Neural progenitor cell (in vitro differentiated cells): ENCODE results near the gene KCNK1. TPM values are rescaled to one million over a fixed set of nuclear protein-coding genes. Genes with fewer than 3 reads are reported as not detected.

ENCODE experiments used
- DNase-seq: peaks from one replicate; pipeline ENCODE4 v3.0.0-alpha.2; 2016; ENCODE audit warnings: low spot score
- H2AFZ ChIP-seq: fragments of 200-600 bp; sonication (generic); replicated peaks from 2 replicates; pipeline ENCODE4 v1.6.1; 2016; ENCODE audit warnings: antibody characterized with exemption
- H3F3A ChIP-seq: fragments of 200-600 bp; sonication (generic); 2 replicates; pipeline ENCODE4 v1.6.1; 2016; ENCODE audit warnings: antibody characterized with exemption, low read depth
- H3K27ac ChIP-seq: fragments of 200-600 bp; sonication (generic); 2 replicates; pipeline ENCODE4 v1.5.1; 2016; ENCODE audit warnings: mild to moderate bottlenecking
- H3K27me3 ChIP-seq: fragments of 200-600 bp; sonication (generic); 2 replicates; pipeline ENCODE4 v1.6.1; 2016; ENCODE audit warnings: mild to moderate bottlenecking, moderate library complexity
- H3K36me3 ChIP-seq: fragments of 200-600 bp; sonication (generic); 2 replicates; pipeline ENCODE4 v1.5.1; 2016
- H3K4me1 ChIP-seq: fragments of 200-600 bp; sonication (generic); 2 replicates; pipeline ENCODE4 v1.6.1; 2016; ENCODE audit warnings: mixed run types
- H3K4me2 ChIP-seq: fragments of 200-600 bp; sonication (generic); 2 replicates; pipeline ENCODE4 v1.6.1; 2016
- H3K4me3 ChIP-seq: fragments of 200-600 bp; sonication (generic); 2 replicates; pipeline ENCODE4 v1.5.1; 2016
- H3K79me2 ChIP-seq: fragments of 200-600 bp; sonication (generic); 2 replicates; pipeline ENCODE4 v1.6.1; 2016; ENCODE audit warnings: low read depth
- H3K9ac ChIP-seq: fragments of 200-600 bp; sonication (generic); 2 replicates; pipeline ENCODE4 v1.6.1; 2016
- H3K9me3 ChIP-seq: fragments of 200-600 bp; sonication (generic); 2 replicates; pipeline ENCODE4 v1.5.1; 2016; ENCODE audit warnings: low read depth
- H4K20me1 ChIP-seq: fragments of 200-600 bp; sonication (generic); 2 replicates; pipeline ENCODE4 v1.6.1; 2016; ENCODE audit warnings: low read depth
- H3K27ac Mint-ChIP-seq: 3 replicates; pipeline ENCODE4 v1.8.0; 2021; ENCODE audit warnings: mixed read lengths
- H3K27me3 Mint-ChIP-seq: 2 replicates; pipeline ENCODE4 v1.8.0; 2022; ENCODE audit warnings: low read depth, mild to moderate bottlenecking, inconsistent platforms, moderate library complexity, mixed read lengths; ENCODE audit not compliant: insufficient read depth
- H3K36me3 Mint-ChIP-seq: 3 replicates; pipeline ENCODE4 v1.8.0; 2021; ENCODE audit warnings: mixed read lengths
- H3K4me1 Mint-ChIP-seq: 3 replicates; pipeline ENCODE4 v1.8.0; 2021; ENCODE audit warnings: mixed read lengths
- H3K4me3 Mint-ChIP-seq: 3 replicates; pipeline ENCODE4 v1.8.0; 2021; ENCODE audit warnings: mild to moderate bottlenecking, moderate library complexity, mixed read lengths
- H3K9me3 Mint-ChIP-seq: 3 replicates; pipeline ENCODE4 v1.8.0; 2020; ENCODE audit warnings: mixed read lengths
- CTCF ChIP-seq: fragments of 200-600 bp; sonication (generic); IDR thresholded peaks from 2 replicates; pipeline ENCODE4 v1.5.1; 2017; ENCODE audit warnings: antibody characterized with exemption, mild to moderate bottlenecking
- EZH2 ChIP-seq: fragments of 200-600 bp; sonication (generic); IDR thresholded peaks from 2 replicates; pipeline ENCODE4 v1.6.1; 2017; ENCODE audit warnings: antibody characterized with exemption, mild to moderate bottlenecking, moderate library complexity
- EZH2phosphoT487 ChIP-seq: fragments of 200-600 bp; sonication (generic); IDR thresholded peaks from 2 replicates; pipeline ENCODE4 v1.6.1; 2017; ENCODE audit warnings: antibody characterized with exemption
- total RNA-seq: library from RNA; depleted of rRNA; stranded (reverse); fragments of >200 nt; gene quantifications from 2 replicates; pipeline ENCODE4 v1.2.3, GENCODE V29; 2015; ENCODE audit warnings: low replicate concordance

The KCNK1 gene
- total RNA-seq, 1 donor from 2014 or later, result 0.11 TPM

GRCh38 chr1:233605205-233605604, 8.7 kb upstream of the KCNK1 start:
- Mint-ChIP-seq H3K36me3 (no peaks in the 10 kb centered on the region), H3K27ac (no peak overlapping the region), H3K4me1 (peaks cover 3% of the 10 kb centered on the region), H3K4me3 (no peak overlapping the region), H3K9me3 (peaks cover 2% of the 10 kb centered on the region), H3K27me3 (peaks cover 11% of the 10 kb centered on the region)
- TF ChIP-seq EZH2phosphoT487, result no peak
- TF ChIP-seq CTCF, result no peak
- TF ChIP-seq EZH2, result no peak
- Histone ChIP-seq H3K4me1 (peaks cover 5% of the 10 kb centered on the region), H3K36me3 (no peaks in the 10 kb centered on the region), H3F3A (no peaks in the 10 kb centered on the region), H3K27me3 (no peaks in the 10 kb centered on the region), H3K9me3 (no peaks in the 10 kb centered on the region), H3K9ac (no peak overlapping the region), H4K20me1 (no peaks in the 10 kb centered on the region), H2AFZ (no peak overlapping the region), H3K79me2 (no peaks in the 10 kb centered on the region), H3K4me2 (no peak overlapping the region), H3K27ac (no peak overlapping the region), H3K4me3 (no peak overlapping the region)
- DNase-seq, result no peak

GRCh38 chr1:233606813-233607212, 7.1 kb upstream of the KCNK1 start:
- Histone ChIP-seq H4K20me1 (no peaks in the 10 kb centered on the region), H3K9me3 (no peaks in the 10 kb centered on the region), H3K27ac (no peak overlapping the region), H3K9ac (no peak overlapping the region), H3K27me3 (peaks cover 5% of the 10 kb centered on the region), H2AFZ (no peak overlapping the region), H3K4me2 (no peak overlapping the region), H3K36me3 (no peaks in the 10 kb centered on the region), H3K79me2 (no peaks in the 10 kb centered on the region), H3F3A (no peaks in the 10 kb centered on the region), H3K4me1 (no peaks in the 10 kb centered on the region), H3K4me3 (no peak overlapping the region)
- peaks cover 14% of the 10 kb centered on the region for H3K27me3 Mint-ChIP-seq
- no peak overlapping the region for H3K4me3 Mint-ChIP-seq
- no peaks in the 10 kb centered on the region for H3K36me3 Mint-ChIP-seq
- no peak for DNase-seq
- peaks cover 5% of the 10 kb centered on the region for H3K4me1 Mint-ChIP-seq
- H3K27ac Mint-ChIP-seq, result no peak overlapping the region
- H3K9me3 Mint-ChIP-seq, result no peaks in the 10 kb centered on the region
- TF ChIP-seq EZH2phosphoT487 (no peak), EZH2 (no peak), CTCF (no peak)

GRCh38 chr1:233607252-233608119, 6.4 kb upstream of the KCNK1 start:
- no peaks in the 10 kb centered on the region for H3K9me3 ChIP-seq
- no peaks in the 10 kb centered on the region for H3F3A ChIP-seq
- Mint-ChIP-seq H3K4me1 (peaks cover 5% of the 10 kb centered on the region), H3K9me3 (no peaks in the 10 kb centered on the region), H3K27ac (no peak overlapping the region), H3K27me3 (peaks cover 18% of the 10 kb centered on the region), H3K36me3 (no peaks in the 10 kb centered on the region), H3K4me3 (no peak overlapping the region)
- H3K36me3 ChIP-seq, result no peaks in the 10 kb centered on the region
- TF ChIP-seq CTCF (no peak), EZH2 (no peak)
- H2AFZ ChIP-seq, result no peak overlapping the region
- no peaks in the 10 kb centered on the region for H3K79me2 ChIP-seq
- H4K20me1 ChIP-seq, result no peaks in the 10 kb centered on the region
- peaks cover 12% of the 10 kb centered on the region for H3K27me3 ChIP-seq
- no peak overlapping the region for H3K27ac ChIP-seq
- no peak for DNase-seq
- H3K4me1 ChIP-seq, result no peaks in the 10 kb centered on the region
- no peak overlapping the region for H3K4me3 ChIP-seq
- no peak overlapping the region for H3K4me2 ChIP-seq
- H3K9ac ChIP-seq, result no peak overlapping the region
